MV-4-11 (cell line): Measurements from ENCODE around the gene FKRP.
"Not testable (repeated sequence)": the region's sequence is repeated elsewhere in the genome, so short reads cannot be mapped to it uniquely, and the experiment has no call there.

Experiments used
- DNase-seq: peaks from one replicate; lab custom pipeline; 2025; lab: John Stamatoyannopoulos, UW

FKRP gene

DNA sequence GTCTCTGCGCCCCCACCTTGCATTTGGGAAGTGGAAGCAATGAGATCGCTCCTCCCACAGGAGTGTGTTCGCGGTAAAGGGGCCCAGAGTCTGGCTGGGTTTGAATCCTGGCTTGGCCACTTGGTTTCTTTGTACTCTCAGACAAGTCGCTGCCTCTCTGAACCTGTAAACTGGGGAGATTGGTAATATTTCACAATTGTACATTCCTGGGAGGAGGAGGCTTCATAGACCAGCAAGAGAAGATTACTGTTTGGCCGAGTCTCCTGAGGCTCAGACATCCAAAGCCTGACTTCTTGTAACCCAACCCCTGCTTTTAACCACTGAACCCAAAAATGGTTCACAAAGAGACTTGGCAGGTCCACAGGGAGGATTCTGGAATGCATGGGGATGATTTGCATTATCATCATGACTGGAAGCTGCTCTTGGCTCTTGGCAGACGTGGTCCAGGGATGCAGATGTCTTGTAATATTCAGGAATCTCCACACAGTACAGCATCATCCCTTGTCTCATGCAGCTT is 14.0 kb downstream of the FKRP start:
- DNase-seq = peak; percentile 57

DNA sequence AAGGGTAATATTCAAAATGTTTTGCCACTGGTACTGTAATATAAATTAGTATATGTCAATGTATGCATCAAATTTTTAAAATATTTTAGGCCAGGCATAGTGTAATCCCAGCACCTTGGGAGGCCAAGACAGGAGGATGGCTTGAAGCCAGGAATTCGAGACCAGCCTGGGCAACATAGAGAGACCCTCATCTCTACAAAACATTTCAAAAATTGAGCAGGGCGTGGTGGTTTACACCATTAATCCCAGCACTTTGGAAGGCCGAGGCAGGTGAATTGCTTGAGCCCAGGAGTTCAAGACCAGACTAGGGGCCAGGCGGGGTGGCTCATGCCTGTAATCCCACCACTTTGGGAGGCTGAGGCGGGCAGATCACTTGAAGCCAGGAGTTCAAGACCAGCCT is 14.5 kb downstream of the FKRP start:
- DNase-seq = no peak

DNA sequence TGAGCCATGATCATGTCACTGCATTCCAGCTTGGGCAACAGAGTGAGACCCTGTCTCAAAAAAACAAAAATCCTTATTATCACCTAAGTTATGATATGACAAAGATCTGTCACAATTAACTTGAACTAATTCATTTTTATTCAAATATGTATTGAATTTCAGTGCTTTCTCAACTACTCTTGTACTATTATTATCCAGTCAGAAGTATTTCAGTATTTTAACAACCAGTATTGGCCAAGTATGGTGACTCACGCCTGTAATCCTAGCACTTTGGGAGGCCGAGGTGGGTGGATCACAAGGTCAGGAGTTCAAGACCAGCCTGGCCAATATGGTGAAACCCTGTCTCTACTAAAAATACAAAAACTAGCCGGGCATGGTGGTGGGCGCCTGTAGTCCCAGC is 15.0 kb downstream of the FKRP start:
- DNase-seq = peak; percentile 59

DNA sequence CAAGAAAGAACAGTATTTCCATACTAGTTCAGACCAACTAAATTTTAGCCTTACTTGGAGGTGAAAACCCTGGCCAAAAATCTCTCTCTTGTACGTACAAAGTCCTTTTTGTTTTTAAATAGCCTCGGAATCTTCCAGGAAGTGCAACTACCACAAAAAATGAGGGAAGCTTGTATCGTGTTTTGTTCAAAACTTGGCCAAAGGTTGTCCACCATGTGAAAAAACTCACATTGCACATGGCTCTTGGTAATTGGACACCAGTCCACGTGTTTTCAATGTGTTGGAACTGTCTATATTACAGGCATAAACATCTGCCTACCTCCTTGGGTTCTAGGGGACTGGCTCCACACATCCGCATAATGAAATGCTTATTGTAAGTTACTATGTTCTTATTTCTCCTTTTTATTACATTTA is 15.6 kb downstream of the FKRP start:
- DNase-seq = no peak

- DNase-seq = no peak
Measured at GRCh38 chr19:46762245-46762890, 16.5 kb downstream of the FKRP start.

DNA sequence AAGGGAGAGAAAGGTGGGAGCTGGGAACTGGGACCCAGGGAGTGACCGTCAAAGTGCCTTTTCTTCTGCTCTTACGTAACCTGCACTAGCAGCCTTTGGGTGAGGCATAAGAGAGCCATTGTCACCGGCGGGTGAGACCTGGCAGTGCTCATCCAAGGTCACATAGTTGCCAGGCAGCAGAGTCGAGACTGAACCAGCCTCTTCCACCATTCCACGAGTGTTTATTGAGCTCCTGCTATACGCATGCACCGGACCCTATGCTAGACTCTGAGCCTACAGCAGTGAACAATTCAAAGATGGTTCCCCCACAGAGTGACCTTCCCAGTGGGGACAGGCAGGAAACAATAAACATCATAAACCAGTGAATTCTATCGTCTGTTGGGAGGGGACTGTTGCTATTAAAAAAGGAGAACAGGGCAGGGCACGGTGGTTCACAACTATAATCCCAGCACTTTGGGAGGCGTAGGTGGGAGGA is 19.0 kb downstream of the FKRP start:
- DNase-seq = peak; percentile 41

GRCh38 chr19:46766569-46767317 is 20.9 kb downstream of the FKRP start:
- peak; percentile 40 for DNase-seq

GRCh38 chr19:46768746-46769145 is 22.9 kb downstream of the FKRP start:
- DNase-seq = not testable (repeated sequence)

- peak; percentile 32 for DNase-seq
Measured at GRCh38 chr19:46772170-46773017, 26.5 kb downstream of the FKRP start.

- DNase-seq = no peak
Measured at GRCh38 chr19:46773018-46773399, 27.2 kb downstream of the FKRP start.

DNA sequence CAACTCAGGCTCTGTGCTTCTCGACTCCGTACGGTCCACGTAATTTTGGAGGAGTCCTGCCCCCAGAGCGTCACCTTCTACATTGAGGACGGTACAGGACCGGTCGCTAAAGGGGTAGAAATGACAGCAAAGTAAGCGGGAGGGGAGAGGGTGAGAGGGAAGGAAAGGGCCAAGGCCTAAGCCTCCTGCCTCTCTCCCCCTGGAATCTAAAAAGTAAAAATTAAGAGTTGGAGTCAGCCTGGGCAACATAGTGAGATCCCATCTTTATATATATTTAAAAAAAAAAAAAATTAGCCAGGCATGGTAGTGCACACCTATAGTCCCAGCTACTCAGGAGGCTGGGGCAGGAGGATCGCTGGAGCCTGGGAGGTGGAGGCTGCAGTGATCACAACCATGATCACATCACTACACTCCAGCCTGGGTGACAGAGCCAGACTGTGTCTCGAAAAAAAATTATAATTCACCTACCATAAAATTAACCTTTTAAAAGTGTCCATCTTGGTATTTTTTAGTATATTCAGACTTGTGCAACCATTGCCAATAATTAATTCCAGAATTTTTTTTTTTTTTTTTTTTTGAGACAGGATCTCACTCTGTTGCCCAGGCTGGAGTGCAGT is 29.9 kb downstream of the FKRP start:
- no peak for DNase-seq

GRCh38 chr19:46776927-46777911 is 31.4 kb downstream of the FKRP start:
- DNase-seq = no peak

DNA sequence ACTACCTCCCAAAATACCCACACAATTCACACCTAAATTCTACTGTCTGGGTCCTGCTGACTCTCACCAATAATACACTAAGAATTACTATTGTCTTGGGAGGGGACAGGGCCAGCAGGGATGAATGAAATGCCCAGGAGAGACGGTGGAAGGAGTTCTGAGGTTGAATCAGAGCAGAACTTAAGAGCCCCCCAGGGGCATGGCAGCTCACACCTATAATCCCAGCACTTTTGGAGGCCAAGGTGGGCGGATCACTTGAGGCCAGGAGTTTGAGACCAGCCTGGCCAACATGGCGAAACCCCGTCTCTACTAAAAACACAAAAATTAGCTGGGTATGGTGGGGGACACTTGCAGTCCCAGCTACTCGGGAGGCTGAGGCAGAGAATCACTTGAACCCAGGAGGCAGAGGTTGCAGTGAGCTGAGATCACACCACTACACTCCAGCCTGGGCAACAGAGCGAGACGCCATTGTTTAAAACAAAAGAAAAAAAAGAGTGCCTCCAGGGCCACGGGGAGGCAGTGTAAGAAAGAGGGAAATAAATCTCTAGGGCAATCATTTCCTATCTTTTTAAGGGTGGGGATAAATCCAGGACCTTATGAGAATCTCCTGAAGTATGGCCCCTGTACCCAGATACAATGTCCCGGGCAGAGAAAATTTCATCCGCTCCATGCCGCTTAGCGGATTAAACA is 32.2 kb downstream of the FKRP start:
- not testable (repeated sequence) for DNase-seq

DNA sequence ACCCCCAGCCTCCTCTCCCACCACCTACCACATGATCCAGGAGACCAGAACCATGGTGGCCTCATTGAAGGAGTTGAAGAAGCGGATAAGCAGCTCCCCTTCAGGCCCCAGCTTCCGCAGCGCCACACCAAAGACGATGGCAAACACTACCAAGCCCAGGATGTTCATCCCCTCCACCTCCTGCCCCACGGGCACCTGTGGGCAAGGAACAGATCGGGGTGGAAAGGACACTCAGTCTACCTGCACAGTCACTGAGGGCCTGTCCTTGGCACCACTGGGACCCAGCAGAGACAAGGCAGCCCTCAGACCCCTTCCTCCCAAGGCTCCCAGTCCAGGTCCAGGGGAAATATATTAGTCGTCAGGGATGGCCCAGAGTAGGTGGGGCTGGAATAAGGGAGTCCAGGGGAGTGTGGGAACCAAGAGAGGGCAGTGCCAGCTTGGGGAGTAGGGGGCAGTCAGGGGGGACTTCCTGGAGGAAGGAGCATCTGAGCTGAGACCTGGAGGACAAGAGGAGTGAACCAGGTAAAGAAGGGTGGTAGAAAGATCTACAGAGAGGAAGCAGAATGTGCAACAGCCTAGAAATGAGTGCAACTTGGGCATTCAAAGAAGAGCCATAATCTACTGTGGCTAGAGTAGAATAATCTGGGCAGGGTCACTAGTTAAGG is 36.6 kb downstream of the FKRP start:
- no peak for DNase-seq

DNA sequence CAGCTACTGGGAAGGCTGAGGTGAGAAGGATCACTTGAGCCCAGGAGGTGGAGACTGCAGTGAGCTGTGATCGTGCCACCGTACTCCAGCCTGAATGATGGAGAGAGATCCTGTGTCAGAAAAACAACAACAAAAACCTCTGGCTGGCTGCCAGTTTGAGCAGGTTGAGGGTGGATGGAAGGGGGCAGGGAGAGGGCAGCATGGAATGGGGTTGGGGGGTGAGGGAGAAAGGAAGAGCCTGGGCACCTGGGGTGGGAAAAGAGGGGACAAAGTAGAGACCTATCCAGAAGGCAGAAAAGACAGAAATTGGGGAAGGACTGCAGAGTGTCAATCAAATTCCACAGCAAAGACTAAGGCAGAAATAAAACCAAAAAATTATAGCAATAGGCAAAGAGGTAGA is 37.8 kb downstream of the FKRP start:
- DNase-seq = no peak

- peak; percentile 98 for DNase-seq
Measured at GRCh38 chr19:46784262-46785053, 38.6 kb downstream of the FKRP start.

DNA sequence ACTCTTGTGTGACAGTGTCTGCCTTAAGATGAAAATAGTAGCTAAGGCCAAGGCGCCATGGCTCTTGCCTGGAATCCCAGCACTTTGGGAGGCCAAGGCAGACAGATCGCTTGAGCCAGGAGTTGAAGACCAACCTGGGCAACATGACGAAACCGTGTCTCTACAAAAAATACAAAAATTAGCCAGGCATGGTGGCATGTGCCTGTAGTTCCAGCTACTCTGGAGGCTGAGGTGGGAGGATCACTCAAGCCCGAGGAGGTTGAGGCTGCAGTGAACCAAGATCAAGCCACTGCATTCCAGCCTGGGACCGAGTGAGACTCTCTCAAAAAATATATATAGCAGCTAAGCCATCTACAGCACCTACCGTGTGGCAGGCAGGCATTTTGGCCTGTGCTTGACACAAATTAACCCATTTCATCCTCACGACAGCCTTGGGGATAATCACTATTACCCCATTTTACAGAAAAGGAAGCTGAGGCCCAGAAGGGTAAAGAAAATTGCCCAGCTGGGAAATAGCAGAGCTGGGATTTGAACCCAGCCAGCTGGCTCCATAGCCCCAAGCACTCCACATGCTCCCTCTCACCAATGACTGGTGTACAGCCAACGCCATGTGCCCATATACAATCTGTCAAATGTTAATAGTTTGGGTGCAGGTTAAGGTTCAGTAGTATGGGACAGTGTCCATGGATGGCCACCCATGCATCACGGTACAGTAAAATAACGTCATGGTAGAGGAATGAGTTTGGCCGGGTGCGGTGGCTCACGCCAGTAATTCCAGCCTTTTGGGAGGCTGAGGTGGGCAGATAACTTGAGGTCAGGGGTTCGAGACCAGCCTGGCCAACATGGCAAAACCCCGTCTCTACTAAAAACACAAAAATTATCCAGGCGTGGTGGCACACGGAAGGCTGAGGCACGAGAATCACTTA is 39.5 kb downstream of the FKRP start:
- DNase-seq = peak; percentile 51

- no peak for DNase-seq
Measured at GRCh38 chr19:46785980-46786235, 40.1 kb downstream of the FKRP start.
